Measurements from ENCODE around the gene OXCT2.

DNA sequence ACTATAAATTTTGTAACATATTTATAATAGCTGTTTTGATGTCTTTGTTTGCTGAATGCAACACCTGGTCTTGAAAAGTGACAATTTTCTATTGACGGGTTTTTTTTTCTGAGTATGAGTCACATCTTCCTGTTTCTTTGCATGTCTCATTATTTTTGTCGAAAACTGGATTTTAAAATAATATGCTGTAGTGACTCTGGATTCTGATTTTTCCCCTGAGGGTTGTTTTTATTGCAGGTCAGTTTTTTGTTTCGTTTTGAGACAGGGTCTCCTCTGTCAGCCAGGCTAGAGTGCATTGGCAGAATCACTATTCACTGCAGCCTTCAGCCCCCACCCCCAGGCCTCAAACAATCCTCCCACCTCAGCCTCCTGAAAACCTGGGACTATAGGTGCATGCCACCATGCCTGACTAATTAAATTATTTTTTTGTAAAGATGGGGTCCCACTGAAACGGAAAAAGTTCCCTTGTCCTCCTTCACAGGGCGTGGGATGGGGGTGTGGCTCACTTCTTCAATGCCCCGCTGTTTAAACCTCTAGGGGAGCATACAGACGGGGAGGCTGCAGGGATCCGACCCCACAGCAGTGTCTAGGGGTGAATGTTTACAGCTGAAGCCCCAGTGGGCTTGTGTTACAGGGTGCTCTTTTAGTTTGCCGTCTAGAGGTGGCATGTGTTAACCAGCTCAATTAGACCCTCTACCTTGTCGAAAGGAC, 43.8 kb downstream of the OXCT2 start:
- TF ChIP-seq POLR2AphosphoS5 (IDR thresholded peaks at IDR 0.05; ENCODE audit: control insufficient read depth, insufficient read depth, low read depth, low read length): no peak
- TF ChIP-seq, protein P1, sequence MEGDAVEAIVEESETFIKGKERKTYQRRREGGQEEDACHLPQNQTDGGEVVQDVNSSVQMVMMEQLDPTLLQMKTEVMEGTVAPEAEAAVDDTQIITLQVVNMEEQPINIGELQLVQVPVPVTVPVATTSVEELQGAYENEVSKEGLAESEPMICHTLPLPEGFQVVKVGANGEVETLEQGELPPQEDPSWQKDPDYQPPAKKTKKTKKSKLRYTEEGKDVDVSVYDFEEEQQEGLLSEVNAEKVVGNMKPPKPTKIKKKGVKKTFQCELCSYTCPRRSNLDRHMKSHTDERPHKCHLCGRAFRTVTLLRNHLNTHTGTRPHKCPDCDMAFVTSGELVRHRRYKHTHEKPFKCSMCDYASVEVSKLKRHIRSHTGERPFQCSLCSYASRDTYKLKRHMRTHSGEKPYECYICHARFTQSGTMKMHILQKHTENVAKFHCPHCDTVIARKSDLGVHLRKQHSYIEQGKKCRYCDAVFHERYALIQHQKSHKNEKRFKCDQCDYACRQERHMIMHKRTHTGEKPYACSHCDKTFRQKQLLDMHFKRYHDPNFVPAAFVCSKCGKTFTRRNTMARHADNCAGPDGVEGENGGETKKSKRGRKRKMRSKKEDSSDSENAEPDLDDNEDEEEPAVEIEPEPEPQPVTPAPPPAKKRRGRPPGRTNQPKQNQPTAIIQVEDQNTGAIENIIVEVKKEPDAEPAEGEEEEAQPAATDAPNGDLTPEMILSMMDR (IDR thresholded peaks at IDR 0.05 in 2 of 3, conservative IDR thresholded peaks at IDR 0.05 in 1 of 3; ENCODE audit: insufficient read depth in 2 of 3, low read depth in 1 of 3, low read length in 3 of 3): no peak
- TF ChIP-seq MAX (CRISPR knock-in tag; IDR thresholded peaks at IDR 0.05): no peak
- no peak for TF ChIP-seq NFYB (IDR thresholded peaks at IDR 0.05; ENCODE audit: extremely low read depth, insufficient read length)
- no peak for TF ChIP-seq SMARCA4 (IDR thresholded peaks at IDR 0.05)
- no peak for TF ChIP-seq RFX5 (IDR thresholded peaks at IDR 0.05; ENCODE audit: low read depth, low read length)
- no peak for TF ChIP-seq ETV6 (IDR thresholded peaks at IDR 0.05; ENCODE audit: borderline replicate concordance in 1 of 2, low read depth in 2 of 2, low read length in 1 of 2)
- no peak for TF ChIP-seq ETV6 (CRISPR knock-in tag; IDR thresholded peaks at IDR 0.05; ENCODE audit: borderline replicate concordance)

Data from K562 (cell line).